Measurements from ENCODE around the gene PRR12.

Gene PRR12

GRCh38 chr19:49560358-49560900 lies 30.6 kb upstream of the PRR12 start:
- peak in 3 of 5 experiments; percentile 31 to 58 (median 53) for DNase-seq

DNA sequence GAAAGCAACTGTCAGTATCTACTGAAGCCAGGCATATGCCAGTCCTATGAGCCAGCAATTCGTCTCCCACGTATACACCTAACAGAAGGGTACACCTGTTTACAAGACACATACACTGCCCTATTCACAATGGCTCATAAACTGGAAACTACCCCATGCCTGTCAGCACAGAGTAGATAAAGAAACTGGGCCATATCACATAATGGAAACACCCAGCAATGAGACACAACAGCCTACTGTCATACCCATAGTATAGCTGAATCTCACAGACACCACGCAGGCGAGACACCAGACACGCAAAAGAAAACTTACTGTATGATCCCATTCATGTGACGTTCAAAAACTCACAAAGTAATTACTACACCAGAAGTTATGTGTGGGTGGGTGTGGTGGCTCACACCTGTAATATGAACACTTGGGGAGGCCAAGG lies 26.4 kb upstream of the PRR12 start:
- DNase-seq: peak in 2 of 5 experiments; percentile 32 to 57

DNA sequence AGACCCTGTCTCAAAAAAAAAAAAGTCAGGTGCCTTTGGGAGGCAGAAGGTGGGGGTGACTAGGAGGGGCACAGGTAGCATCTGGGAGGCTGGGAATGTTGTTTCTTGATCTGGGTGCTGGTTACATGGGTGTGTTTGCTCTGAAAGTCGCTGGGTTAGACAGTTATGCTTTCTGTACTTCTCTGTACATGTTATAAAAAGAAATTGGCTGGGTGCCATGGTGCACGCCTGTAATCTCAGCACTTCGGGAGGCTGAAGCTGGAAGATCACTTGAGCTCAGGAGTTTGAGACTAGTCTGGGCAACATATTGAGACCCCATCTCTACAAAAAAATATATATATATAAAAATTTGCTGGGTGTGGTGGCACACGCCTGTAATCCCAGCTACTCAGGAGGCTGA lies 25.7 kb upstream of the PRR12 start:
- DNase-seq: peak in 1 of 5 experiments; percentile 48

DNA sequence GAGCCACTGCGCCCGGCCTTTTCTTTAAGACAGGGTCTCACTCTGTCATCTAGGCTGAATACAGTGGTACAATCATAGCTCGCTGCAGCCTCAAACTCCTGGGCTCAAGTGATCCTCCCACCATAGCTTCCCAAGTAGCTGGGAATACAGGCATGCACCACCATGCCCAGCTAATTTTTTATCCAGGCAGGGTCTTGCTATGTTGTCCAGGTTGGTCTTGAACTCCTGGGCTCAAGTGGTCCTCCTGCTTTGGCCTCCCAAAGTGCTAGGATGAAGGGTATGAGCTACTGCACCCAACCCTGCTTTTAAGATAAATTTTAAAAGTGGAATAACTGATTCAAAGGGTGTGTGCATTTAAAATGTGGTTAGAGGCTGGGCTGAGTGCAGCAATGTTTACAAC lies 24.7 kb upstream of the PRR12 start:
- DNase-seq: peak in 1 of 5 experiments; percentile 42

- peak in 3 of 5 experiments; percentile 71 to 95 (median 95) for DNase-seq
These were observed 23.0 kb upstream of the PRR12 start for GRCh38 chr19:49567861-49568441.

GRCh38 chr19:49570138-49570856 lies 20.7 kb upstream of the PRR12 start:
- DNase-seq: peak in 4 of 5 experiments; percentile 48 to 87 (median 68)

- DNase-seq: peak in 1 of 5 experiments; percentile 66
These were observed 19.8 kb upstream of the PRR12 start for GRCh38 chr19:49570997-49571676.

DNA sequence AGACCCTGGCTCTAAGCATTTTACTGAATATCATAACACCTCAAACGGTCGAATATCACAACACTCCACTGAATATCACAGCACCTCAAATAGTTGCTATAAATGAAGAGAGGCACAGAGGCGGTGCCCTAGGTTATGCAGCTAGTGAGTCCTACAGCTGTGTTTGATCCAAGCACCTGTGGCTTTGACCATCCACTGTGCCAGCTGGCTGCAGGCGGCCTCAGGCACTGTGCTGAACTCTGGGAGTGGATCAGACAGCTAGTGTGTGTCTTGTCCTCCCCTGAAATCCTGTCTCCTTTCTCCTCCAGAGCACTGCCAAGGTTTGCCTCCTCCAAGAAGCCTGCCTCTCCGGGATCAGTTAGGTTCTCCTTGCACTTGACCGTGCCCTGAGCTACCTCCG lies 18.0 kb upstream of the PRR12 start:
- DNase-seq: no peak

GRCh38 chr19:49573425-49573824 lies 17.6 kb upstream of the PRR12 start:
- DNase-seq: no peak

DNA sequence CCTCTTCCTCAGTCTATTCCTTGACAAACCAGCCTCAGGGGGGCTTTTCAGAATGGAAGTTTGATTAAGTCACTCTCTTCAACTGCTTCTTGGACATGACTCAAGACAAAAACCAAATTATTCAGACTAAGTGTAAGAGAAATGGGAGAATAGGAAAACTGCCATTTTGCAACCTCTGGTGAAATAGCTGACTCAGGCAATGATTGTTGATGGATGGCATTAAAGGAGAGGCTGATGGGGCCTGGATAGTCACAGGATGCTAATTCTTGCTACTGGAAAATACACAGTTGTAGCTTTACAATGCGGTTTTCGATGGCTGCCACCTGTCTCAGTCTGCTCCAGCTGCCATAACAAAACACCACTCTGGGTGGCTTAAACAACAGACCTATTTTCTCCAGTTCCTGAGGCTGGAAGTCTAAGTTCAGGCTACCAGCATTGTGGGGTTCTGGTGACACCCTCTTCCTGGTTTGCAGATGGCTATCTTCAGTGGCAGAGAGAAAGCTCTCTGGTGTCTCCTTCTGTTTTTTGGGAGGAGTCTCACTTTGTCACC lies 16.7 kb upstream of the PRR12 start:
- DNase-seq: no peak

DNA sequence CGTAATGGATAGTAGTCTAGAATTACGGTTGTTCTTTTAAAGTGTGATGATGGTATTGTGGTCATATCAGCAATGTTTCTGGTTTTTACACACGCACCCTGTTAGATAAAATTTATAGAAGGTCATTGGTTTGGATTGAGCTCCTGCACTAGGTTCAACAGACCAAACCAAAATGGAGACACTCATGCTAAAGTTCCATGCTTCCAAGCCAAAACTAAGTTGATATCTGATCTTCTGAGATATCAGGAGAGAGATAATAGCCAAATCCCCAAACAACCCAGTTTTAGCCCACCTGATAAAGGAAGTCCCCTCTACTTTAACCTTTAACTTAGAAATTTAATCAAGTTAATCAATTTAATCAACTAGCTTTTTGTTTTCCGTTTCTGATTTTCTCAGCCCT lies 11.8 kb upstream of the PRR12 start:
- DNase-seq: no peak

- no peak for DNase-seq
These were observed 11.1 kb upstream of the PRR12 start for GRCh38 chr19:49579947-49580263.

- peak; percentile 86 to 97 (median 93) for DNase-seq
These were observed 10.5 kb upstream of the PRR12 start, which contains the start of gene NOSIP for GRCh38 chr19:49580264-49581006. Gene NOSIP (minus strand): TSS chr19:49580556. CDS start chr19:49560691, 19,865 bp downstream.

DNA sequence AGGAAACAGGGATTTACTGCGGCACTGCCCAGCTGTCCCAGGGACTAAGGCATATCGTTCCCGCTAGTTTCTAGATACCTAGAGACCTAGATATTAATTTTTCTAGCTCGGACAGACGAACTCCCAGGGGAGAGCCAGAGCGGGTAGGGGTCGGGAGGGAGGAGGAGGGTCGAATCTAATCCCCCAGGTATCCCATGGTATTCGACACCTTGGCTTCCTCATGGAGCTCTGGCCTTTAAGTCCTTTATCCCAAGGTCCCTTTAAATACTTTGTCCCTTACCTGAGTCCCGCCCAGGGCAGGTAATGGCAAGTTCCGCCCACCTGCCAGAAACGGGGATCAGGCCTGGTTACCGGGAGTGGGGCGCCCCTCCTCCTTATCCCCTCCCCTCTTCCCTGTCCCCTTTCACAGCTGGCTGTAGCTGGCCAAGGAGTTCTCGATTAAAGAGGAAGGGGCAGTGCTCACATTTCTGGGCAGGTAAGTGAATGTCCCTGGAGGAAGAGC lies 9.9 kb upstream of the PRR12 start, which contains the start of gene PRRG2:
Gene PRRG2, plus strand, starts transcription at position 310 of the 502 bp plus-strand sequence. CDS start 1,904 bp downstream, outside the sequence.
- no peak for DNase-seq

DNA sequence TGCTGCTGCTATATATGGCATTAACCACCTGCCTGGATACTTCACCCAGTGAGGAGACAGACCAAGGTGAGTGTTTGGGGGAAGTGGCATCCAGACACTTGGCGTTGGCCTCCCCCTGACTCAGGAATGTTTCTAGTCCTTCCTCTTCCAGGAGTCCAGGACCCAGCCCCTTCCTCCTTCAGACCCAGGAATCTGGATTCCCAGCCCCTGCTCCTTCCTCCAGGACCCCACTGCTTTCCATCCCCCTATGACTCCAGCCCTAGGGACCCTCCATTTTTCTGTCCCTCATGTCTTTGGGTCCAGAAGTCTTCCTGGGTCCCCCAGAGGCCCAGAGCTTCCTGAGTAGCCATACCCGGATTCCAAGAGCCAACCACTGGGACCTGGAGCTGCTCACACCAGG lies 7.7 kb upstream of the PRR12 start:
- DNase-seq: no peak

DNA sequence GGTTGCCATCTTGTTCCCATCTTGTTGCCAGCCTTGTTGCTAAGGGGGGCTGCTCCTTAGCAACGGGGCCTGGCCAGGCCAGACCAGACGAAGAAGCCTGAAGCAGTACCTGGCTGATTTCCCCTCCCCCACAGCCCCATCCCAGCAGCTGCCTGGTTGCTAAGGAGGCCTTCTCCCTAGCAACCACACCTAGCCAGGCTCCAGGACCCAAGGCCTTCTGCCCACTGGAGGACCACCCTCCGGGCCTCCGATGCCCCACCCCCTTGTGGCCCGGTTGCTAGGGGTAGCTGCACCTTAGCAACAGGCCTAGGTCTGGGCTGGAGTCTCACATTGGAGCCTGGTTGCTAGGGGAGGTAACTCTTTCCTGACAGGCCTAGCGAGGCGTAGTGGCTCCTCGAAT lies 6.0 kb upstream of the PRR12 start:
- no peak for DNase-seq

- DNase-seq: no peak
These were observed 3.8 kb upstream of the PRR12 start for GRCh38 chr19:49587227-49587626.

GRCh38 chr19:49588365-49589122 lies 2.4 kb upstream of the PRR12 start:
- peak in 2 of 5 experiments; percentile 31 to 45 for DNase-seq

DNA sequence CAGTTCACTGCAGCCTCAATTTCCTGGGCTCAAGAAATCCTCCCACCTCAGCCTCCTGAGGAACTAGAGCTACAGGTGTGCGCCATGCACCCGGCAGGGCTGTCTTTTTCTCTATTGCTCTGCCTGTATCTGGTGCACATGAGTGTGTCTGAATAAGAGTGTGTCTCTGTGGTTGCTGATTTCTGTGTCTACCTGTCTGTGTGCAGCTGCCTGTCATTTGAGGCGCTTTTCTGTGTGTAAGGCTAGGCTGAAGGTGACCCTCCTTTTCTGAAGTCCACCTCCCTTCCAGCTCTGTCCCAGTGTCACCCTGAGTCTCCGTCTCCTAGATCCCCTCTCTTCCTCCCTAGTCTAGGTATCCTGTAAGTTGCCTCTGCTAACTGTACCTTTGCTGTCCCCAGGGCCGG lies 1.5 kb upstream of the PRR12 start:
- DNase-seq: no peak

DNA sequence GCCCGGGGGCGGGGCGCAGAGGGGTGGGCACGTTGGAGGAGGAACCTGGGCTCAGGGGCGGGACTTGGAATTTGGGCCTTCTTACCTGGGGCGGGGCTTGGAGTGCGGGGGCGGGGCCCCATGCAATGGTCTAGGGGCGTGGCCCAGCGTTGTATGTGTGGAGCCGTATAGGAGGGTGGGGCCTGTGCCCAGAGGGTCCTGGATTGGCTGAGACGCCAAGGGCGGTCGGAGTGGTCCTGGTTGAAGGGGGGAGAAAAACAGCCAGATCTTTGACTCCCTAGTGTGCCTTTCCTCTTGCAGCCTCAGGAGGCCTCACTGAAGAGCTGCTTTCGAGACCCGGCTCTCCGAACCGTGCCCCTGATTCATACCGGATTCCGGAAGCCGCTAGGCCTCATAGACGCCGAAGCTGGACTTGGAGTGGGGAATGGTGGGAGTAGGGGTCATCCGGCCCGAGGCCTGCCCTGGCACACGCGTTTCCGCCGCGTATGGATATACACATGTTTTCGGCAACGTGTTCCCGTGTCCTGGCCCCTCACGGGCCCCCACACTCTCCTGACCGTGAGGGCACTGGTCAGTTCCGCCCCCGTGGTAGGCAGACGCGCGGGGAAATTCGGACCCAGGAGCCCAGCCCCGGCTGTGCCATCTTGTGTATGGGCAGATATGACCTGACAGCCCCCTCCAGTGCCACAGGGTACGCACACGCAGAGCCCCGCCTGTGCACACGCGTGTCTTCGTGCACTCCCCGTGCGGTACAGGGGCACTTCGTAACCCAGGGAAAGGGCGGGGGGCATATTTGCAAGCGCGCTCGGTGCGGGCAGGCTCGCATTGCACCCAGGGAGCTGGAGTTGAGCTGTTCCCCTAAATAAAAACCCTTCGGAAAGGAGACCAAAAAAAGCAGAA lies 661 bp upstream of the PRR12 start:
- DNase-seq: peak; percentile 78 to 98 (median 91)
